ENCODE data around the gene EGLN3. TPM values are rescaled to one million over a fixed set of nuclear protein-coding genes. Genes with fewer than 3 reads are reported as not detected.

The EGLN3 gene
- polyA plus RNA-seq, 1 donor from 2014 or later: not detected

- no peaks in the 10 kb centered on the region for H4K20me1 ChIP-seq (ENCODE audit: insufficient read depth)
- H3K9me3 ChIP-seq (ENCODE audit: low read length): no peaks in the 10 kb centered on the region
- no peaks in the 10 kb centered on the region for H3K36me3 ChIP-seq (ENCODE audit: insufficient read depth, low read length)
- H3F3A ChIP-seq (ENCODE audit: insufficient read depth, low read length, poor library complexity, severe bottlenecking): no peaks in the 10 kb centered on the region
- no peaks in the 10 kb centered on the region for H3K27me3 ChIP-seq (ENCODE audit: insufficient read depth, low read depth, low read length)
- H3K27ac ChIP-seq (ENCODE audit: low read length): no peak overlapping the region
- no peak overlapping the region for H2AFZ ChIP-seq (ENCODE audit: low read depth, low read length)
- no peak overlapping the region for H3K4me3 ChIP-seq (ENCODE audit: low read length)
- no peaks in the 10 kb centered on the region for H3K79me2 ChIP-seq (replicated peaks; ENCODE audit: insufficient read depth, low read length)
- no peaks in the 10 kb centered on the region for H3K9me2 ChIP-seq (ENCODE audit: insufficient read depth, low read length)
- H3K9ac ChIP-seq (ENCODE audit: low read length): no peak overlapping the region
- H3K4me2 ChIP-seq (ENCODE audit: low read length): no peak overlapping the region
- TF ChIP-seq MXI1 (conservative IDR thresholded peaks at IDR 0.05; ENCODE audit: poor library complexity, severe bottlenecking): no peak
- TF ChIP-seq EP300 (conservative IDR thresholded peaks at IDR 0.05; ENCODE audit: poor library complexity, severe bottlenecking): no peak
- TF ChIP-seq EZH2 (IDR thresholded peaks at IDR 0.05; ENCODE audit: borderline replicate concordance, insufficient read depth, low read length, poor library complexity, severe bottlenecking): no peak
- no peak for TF ChIP-seq REST (IDR thresholded peaks at IDR 0.05; ENCODE audit: borderline replicate concordance)
- no peak for TF ChIP-seq CTCF (IDR thresholded peaks at IDR 0.05; ENCODE audit: poor library complexity, severe bottlenecking)
- TF ChIP-seq POLR2AphosphoS5 (IDR thresholded peaks at IDR 0.05): no peak
- no peak for TF ChIP-seq TAF1 (IDR thresholded peaks at IDR 0.05; ENCODE audit: low read depth)
- no peak for TF ChIP-seq SMC3 (conservative IDR thresholded peaks at IDR 0.05; ENCODE audit: poor library complexity)
- TF ChIP-seq RAD21 (conservative IDR thresholded peaks at IDR 0.05): no peak
Observed at GRCh38 chr14:33910435-33910834, 40.4 kb downstream of the EGLN3 start.

- H3K9ac ChIP-seq (ENCODE audit: low read length): no peak overlapping the region
- no peak for TF ChIP-seq RAD21 (conservative IDR thresholded peaks at IDR 0.05)
- TF ChIP-seq EZH2 (IDR thresholded peaks at IDR 0.05; ENCODE audit: borderline replicate concordance, insufficient read depth, low read length, poor library complexity, severe bottlenecking): no peak
- TF ChIP-seq EP300 (conservative IDR thresholded peaks at IDR 0.05; ENCODE audit: poor library complexity, severe bottlenecking): no peak
- no peak for TF ChIP-seq SMC3 (conservative IDR thresholded peaks at IDR 0.05; ENCODE audit: poor library complexity)
- no peak for TF ChIP-seq CTCF (IDR thresholded peaks at IDR 0.05; ENCODE audit: poor library complexity, severe bottlenecking)
- TF ChIP-seq TAF1 (IDR thresholded peaks at IDR 0.05; ENCODE audit: low read depth): no peak
- no peak for TF ChIP-seq MXI1 (conservative IDR thresholded peaks at IDR 0.05; ENCODE audit: poor library complexity, severe bottlenecking)
- TF ChIP-seq POLR2AphosphoS5 (IDR thresholded peaks at IDR 0.05): no peak
- TF ChIP-seq REST (IDR thresholded peaks at IDR 0.05; ENCODE audit: borderline replicate concordance): no peak
- H3K27ac ChIP-seq (ENCODE audit: low read length): no peak overlapping the region
- H3K9me3 ChIP-seq (ENCODE audit: low read length): no peaks in the 10 kb centered on the region
- no peaks in the 10 kb centered on the region for H4K20me1 ChIP-seq (ENCODE audit: insufficient read depth)
- H3F3A ChIP-seq (ENCODE audit: insufficient read depth, low read length, poor library complexity, severe bottlenecking): no peaks in the 10 kb centered on the region
- H2AFZ ChIP-seq (ENCODE audit: low read depth, low read length): no peak overlapping the region
- H3K36me3 ChIP-seq (ENCODE audit: insufficient read depth, low read length): no peaks in the 10 kb centered on the region
- no peaks in the 10 kb centered on the region for H3K9me2 ChIP-seq (ENCODE audit: insufficient read depth, low read length)
- H3K27me3 ChIP-seq (ENCODE audit: insufficient read depth, low read depth, low read length): no peaks in the 10 kb centered on the region
- H3K79me2 ChIP-seq (replicated peaks; ENCODE audit: insufficient read depth, low read length): no peaks in the 10 kb centered on the region
- no peak overlapping the region for H3K4me3 ChIP-seq (ENCODE audit: low read length)
- no peak overlapping the region for H3K4me2 ChIP-seq (ENCODE audit: low read length)
Observed at GRCh38 chr14:33909380-33910084, 41.3 kb downstream of the EGLN3 start.

Measured in neural cell (in vitro differentiated cells).